Nephron (organoid): Measurements from ENCODE around the gene ILKAP.
A peak's percentile ranks its signal among the peaks of the same experiment; 100 is the strongest.

ENCODE experiments used
- H3K27ac Mint-ChIP-seq, 3 experiments: 2 replicates each; pipeline ENCODE4 v1.8.0; 2020; ENCODE audit warnings: mixed read lengths in 3 of 3, mild to moderate bottlenecking in 2 of 3, moderate library complexity in 1 of 3
- H3K27me3 Mint-ChIP-seq: 2 replicates; pipeline ENCODE4 v1.8.0; 2021; ENCODE audit warnings: low read depth, mild to moderate bottlenecking, moderate library complexity, mixed read lengths
- H3K36me3 Mint-ChIP-seq: 2 replicates; pipeline ENCODE4 v1.8.0; 2020; ENCODE audit warnings: low read depth, mixed read lengths
- H3K4me1 Mint-ChIP-seq: 2 replicates; pipeline ENCODE4 v1.8.0; 2020; ENCODE audit warnings: mixed read lengths
- H3K4me3 Mint-ChIP-seq, 3 experiments: 2 replicates each; pipeline ENCODE4 v1.8.0; 2020; ENCODE audit warnings: mild to moderate bottlenecking in 3 of 3, mixed read lengths in 3 of 3, moderate library complexity in 2 of 3
- H3K9me3 Mint-ChIP-seq: 2 replicates; pipeline ENCODE4 v1.8.0; 2020; ENCODE audit warnings: mixed read lengths
- TF ChIP-seq, protein P1 (sequence below), 3 experiments: fragments of 200-600 bp; sonication (generic); IDR thresholded peaks; one replicate each; pipeline ENCODE4 v1.5.0; 2021; ENCODE audit warnings: antibody characterized with exemption in 3 of 3; ENCODE audit not compliant: unreplicated experiment in 3 of 3

ILKAP gene

DNA sequence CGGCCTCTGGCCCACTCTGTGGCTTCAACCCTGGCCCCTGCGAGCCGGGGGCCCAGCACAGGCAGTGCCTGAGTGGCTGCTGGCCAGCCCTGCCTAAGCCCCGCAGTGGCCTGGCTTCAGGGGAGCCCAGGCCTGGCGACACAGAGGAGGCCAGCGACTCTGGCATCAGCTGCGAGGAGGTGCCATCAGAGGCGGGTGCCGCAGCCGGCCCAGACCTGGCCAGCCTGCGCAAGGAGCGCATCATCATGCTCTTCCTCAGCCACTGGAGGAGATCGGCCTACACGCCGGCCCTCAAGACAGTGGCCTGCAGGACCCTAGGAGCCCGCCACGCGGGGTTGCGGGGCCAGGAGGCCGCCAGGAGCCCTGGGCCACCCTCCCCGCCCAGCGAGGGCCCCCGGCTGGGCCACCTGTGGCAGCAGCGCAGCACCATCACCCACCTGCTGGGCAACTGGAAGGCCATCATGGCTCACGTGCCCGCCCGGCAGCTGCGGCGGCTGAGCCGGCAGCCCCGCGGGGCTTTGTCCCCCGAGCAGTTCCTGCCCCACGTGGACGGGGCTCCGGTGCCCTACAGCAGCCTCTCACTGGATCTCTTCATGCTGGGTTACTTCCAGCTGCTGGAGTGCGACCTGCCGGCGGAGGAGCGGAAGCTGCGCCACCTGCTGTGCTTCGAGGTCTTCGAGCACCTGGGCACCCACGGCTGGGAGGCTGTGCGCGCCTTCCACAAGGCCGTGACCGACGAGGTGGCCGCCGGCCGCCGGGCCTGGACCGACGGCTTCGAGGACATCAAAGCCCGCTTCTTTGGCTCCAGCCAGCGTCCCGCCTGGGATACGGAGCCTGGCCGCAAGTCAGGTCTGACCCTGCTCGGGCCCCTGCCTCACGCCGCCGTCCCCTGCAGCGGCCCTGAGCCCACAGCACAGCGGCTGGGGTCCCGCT is 72.5 kb downstream of the ILKAP start:
- Mint-ChIP-seq H3K4me3 (no peak overlapping the region), H3K9me3 (no peaks in the 10 kb centered on the region), H3K4me1 (peaks cover 11% of the 10 kb centered on the region), H3K27ac (no peak overlapping the region), H3K27me3 (no peaks in the 10 kb centered on the region), H3K36me3 (no peaks in the 10 kb centered on the region)
- TF ChIP-seq, protein P1, sequence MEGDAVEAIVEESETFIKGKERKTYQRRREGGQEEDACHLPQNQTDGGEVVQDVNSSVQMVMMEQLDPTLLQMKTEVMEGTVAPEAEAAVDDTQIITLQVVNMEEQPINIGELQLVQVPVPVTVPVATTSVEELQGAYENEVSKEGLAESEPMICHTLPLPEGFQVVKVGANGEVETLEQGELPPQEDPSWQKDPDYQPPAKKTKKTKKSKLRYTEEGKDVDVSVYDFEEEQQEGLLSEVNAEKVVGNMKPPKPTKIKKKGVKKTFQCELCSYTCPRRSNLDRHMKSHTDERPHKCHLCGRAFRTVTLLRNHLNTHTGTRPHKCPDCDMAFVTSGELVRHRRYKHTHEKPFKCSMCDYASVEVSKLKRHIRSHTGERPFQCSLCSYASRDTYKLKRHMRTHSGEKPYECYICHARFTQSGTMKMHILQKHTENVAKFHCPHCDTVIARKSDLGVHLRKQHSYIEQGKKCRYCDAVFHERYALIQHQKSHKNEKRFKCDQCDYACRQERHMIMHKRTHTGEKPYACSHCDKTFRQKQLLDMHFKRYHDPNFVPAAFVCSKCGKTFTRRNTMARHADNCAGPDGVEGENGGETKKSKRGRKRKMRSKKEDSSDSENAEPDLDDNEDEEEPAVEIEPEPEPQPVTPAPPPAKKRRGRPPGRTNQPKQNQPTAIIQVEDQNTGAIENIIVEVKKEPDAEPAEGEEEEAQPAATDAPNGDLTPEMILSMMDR (IDR thresholded peaks at IDR 0.05; ENCODE audit: unreplicated experiment in 3 of 3) = no peak

DNA sequence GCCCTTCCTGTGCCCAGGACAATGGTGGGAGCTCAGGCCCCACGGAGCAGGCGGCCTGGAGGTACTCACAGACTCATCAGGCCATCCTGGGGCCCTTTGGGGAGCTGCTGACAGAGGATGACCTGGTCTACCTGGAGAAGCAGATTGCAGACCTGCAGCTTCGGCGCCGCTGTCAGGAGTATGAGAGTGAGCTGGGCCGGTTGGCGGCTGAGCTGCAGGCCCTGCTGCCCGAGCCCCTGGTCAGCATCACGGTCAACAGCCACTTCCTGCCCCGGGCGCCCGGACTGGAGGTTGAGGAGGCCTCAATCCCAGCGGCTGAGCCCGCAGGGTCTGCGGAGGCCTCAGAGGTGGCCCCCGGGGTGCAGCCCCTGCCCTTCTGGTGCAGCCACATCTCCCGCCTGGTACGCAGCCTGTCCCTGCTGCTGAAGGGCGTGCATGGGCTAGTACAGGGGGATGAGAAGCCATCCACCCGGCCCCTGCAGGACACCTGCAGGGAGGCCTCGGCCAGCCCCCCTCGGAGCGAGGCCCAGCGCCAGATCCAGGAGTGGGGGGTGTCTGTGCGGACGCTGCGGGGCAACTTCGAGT is 73.3 kb downstream of the ILKAP start:
- H3K4me3 Mint-ChIP-seq = no peak overlapping the region
- no peaks in the 10 kb centered on the region for H3K9me3 Mint-ChIP-seq
- no peak overlapping the region for H3K27ac Mint-ChIP-seq
- no peaks in the 10 kb centered on the region for H3K36me3 Mint-ChIP-seq
- no peaks in the 10 kb centered on the region for H3K27me3 Mint-ChIP-seq
- H3K4me1 Mint-ChIP-seq = peaks cover 9% of the 10 kb centered on the region
- TF ChIP-seq, protein P1 (IDR thresholded peaks at IDR 0.05; ENCODE audit: unreplicated experiment in 3 of 3) = no peak

DNA sequence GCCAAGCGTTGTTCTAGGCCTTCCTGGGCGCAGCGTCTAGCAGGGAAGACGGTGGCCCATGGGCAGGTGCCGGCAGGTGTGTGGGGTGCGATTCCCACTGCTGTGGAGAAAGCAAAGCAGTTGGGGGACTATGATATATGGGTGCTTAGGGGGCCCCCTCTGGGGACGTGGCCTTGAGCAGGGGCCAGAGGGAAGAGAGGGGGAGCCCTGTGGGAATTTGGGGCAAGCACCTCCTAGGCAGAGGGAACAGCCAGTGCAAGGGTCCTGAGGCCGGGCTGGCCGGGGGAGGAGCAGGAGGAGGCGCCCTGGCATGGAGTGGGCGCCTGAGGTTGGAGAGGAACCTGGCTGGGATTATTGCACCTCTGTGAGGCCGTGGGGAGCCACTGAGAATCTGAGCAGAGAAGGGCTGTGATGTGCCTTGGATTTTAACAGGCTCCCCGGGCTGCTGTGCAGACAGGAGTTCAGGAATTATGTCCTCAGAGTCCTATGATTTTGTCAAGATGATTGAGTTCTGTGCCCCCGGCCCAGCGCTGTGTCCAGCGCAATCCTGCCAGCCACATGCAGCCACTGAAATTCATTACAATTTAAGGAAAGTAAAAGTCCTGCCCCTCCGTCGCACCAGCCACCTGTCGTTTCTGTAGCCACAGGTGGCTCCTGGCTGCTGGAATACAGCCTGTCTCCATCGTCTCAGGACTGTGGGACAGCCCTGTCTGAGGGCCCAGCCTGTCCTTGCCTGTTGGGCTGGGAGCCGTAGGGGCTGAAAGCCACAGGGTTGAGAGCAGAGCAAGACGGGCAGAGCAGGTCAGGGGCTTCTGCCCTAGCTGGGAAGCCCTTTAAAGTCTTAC is 74.1 kb downstream of the ILKAP start:
- H3K27ac Mint-ChIP-seq = peak overlapping the region in 1 of 3 experiments; percentile 56
- H3K4me3 Mint-ChIP-seq = no peak overlapping the region
- peaks cover 9% of the 10 kb centered on the region for H3K4me1 Mint-ChIP-seq
- no peaks in the 10 kb centered on the region for H3K9me3 Mint-ChIP-seq
- H3K36me3 Mint-ChIP-seq = no peaks in the 10 kb centered on the region
- peaks cover 3% of the 10 kb centered on the region for H3K27me3 Mint-ChIP-seq
- TF ChIP-seq, protein P1 (IDR thresholded peaks at IDR 0.05; ENCODE audit: unreplicated experiment in 3 of 3) = no peak

DNA sequence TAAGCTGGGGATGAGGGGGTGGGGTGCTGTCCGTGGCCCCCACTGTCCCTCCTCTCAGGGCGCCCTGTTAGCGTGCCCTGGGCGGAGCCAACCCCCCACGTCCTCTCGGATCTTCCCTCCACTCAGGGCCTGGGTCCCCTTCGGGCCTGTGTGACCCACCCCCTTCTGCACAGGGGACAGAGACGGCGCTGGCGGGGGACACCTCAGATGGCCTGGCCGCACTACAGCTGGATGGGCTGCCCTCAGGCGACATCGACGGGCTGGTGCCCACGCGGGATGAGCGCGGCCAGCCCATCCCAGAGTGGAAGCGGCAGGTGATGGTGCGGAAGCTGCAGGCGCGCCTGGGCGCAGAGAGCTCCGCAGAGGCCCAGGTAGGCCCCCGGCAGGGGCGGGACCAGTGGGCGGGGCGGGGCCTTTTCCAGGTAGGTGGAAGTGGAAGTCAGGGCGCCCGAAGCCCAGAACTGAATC is 74.9 kb downstream of the ILKAP start:
- TF ChIP-seq, protein P1 (IDR thresholded peaks at IDR 0.05; ENCODE audit: unreplicated experiment in 3 of 3) = no peak
- Mint-ChIP-seq H3K9me3 (no peaks in the 10 kb centered on the region), H3K27ac (no peak overlapping the region), H3K4me3 (no peak overlapping the region), H3K4me1 (peaks cover 8% of the 10 kb centered on the region), H3K27me3 (peaks cover 4% of the 10 kb centered on the region), H3K36me3 (no peaks in the 10 kb centered on the region)

DNA sequence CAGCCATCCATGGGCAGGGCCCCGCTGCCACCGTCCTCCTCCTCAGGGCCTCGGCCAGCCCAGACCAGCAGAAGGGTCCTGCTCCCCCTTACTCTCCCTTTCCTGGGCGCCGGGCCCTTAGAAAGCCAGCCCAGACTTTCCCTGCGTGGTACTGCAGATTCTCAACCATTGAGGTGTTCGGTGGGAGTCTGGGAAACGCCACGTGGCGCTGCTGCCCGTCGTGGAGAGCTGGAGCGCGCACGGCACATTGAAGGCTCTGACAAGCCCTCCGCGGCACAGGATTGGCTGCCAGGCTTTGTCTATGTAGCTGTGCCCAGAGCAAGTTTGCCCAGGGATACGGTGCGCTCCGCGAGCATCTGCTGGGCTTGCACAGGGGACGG is 75.4 kb downstream of the ILKAP start:
- TF ChIP-seq, protein P1 (IDR thresholded peaks at IDR 0.05; ENCODE audit: unreplicated experiment in 3 of 3) = no peak
- Mint-ChIP-seq H3K4me3 (no peak overlapping the region), H3K9me3 (no peaks in the 10 kb centered on the region), H3K27me3 (peaks cover 4% of the 10 kb centered on the region), H3K36me3 (no peaks in the 10 kb centered on the region), H3K4me1 (peaks cover 3% of the 10 kb centered on the region), H3K27ac (no peak overlapping the region)
